K562 treated with DMSO at 1 percent for 24 hours (cell line): ENCODE measurements around the gene SLC1A7. TPM values are rescaled to one million over a fixed set of nuclear protein-coding genes. Genes with fewer than 3 reads are reported as not detected.

Source experiments
- total RNA-seq: library from RNA; unstranded; fragments of 300-600 nt; gene quantifications from 2 replicates; pipeline ENCODE4 v1.2.3, GENCODE V29; 2022; ENCODE audit warnings: low read depth; ENCODE audit not compliant: insufficient read depth

SLC1A7 gene
- not detected in 2 replicates for total RNA-seq

GRCh38 chr1:53142226-53142853 is at the start of gene SLC1A7:
SLC1A7 (minus strand) TSS chr1:53142638; CDS start chr1:53142449, 189 bp downstream.

GRCh38 chr1:53061859-53062707 is 80.4 kb downstream of the SLC1A7 start, which contains the start of gene PODN:
PODN (plus strand) TSS chr1:53062213; CDS start chr1:53069856, 7,643 bp downstream.

Other genes with a start within 250 kb of the SLC1A7 start
- 3.7 and 5.8 TPM in 2 replicates for gene ECHDC2, start 220.9 kb downstream of the SLC1A7 start, total RNA-seq
- gene SCP2, start 215.4 kb downstream of the SLC1A7 start, total RNA-seq = 77.4 and 89.7 TPM in 2 replicates
- gene PODN, start 80.4 kb downstream of the SLC1A7 start, total RNA-seq = not detected in 2 replicates
- gene CPT2, start 54.2 kb upstream of the SLC1A7 start, total RNA-seq = 39.9 and 42.1 TPM in 2 replicates
- 71.1 and 79.4 TPM in 2 replicates for gene CZIB, start 78.0 kb upstream of the SLC1A7 start, total RNA-seq
- 81.8 and 86.8 TPM in 2 replicates for gene MAGOH, start 95.9 kb upstream of the SLC1A7 start, total RNA-seq
- 25.1 and 29.5 TPM in 2 replicates for gene LRP8, start 185.4 kb upstream of the SLC1A7 start, total RNA-seq